DND-41 (cell line): ENCODE results near the gene DDX1.

ENCODE experiments used
- EZH2 ChIP-seq: IDR thresholded peaks from 3 replicates; pipeline ENCODE4 v1.6.1; 2012; ENCODE audit warnings: borderline replicate concordance, low read depth, mild to moderate bottlenecking, moderate library complexity, low read length, inconsistent platforms; ENCODE audit not compliant: severe bottlenecking
- TF ChIP-seq, protein P1 (sequence below): IDR thresholded peaks from 2 replicates; pipeline ENCODE4 v1.5.1; 2012; ENCODE audit warnings: borderline replicate concordance, low read length, moderate library complexity, mild to moderate bottlenecking; ENCODE audit not compliant: poor library complexity, severe bottlenecking; ENCODE audit errors: extremely low read depth

DNA sequence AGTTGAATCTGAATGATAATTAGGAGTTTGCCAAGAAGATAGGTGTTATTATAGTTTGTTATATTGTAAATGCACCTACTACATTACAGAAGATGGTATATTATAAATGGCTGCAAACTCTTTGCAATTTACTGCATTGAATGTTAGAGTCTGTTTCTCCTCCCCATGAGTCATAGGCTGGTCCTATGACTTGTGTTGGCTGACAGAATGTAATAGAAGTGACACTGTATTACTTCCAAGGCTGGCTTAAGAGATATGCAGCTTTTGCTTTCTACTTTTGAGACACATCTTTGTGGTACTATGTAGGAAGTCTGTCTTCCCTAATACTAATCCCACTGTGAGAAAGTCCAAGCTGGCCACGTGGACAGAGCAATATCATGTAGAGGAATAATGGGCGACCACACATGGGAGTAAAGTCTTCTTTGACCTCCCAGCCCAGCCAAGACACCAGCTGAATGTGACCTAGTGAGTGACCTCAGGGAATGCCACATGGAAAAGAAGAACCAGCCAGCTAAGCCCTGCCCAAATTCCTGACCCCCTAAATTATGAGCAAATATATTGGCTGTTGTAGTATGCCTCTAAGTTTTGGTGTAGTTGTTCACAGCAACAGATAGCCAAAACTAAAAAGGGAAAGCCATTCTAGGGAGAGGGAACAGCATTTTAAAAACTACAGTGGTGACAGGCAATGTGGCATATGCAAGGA is 6.8 kb upstream of the DDX1 start:
- TF ChIP-seq, protein P1, sequence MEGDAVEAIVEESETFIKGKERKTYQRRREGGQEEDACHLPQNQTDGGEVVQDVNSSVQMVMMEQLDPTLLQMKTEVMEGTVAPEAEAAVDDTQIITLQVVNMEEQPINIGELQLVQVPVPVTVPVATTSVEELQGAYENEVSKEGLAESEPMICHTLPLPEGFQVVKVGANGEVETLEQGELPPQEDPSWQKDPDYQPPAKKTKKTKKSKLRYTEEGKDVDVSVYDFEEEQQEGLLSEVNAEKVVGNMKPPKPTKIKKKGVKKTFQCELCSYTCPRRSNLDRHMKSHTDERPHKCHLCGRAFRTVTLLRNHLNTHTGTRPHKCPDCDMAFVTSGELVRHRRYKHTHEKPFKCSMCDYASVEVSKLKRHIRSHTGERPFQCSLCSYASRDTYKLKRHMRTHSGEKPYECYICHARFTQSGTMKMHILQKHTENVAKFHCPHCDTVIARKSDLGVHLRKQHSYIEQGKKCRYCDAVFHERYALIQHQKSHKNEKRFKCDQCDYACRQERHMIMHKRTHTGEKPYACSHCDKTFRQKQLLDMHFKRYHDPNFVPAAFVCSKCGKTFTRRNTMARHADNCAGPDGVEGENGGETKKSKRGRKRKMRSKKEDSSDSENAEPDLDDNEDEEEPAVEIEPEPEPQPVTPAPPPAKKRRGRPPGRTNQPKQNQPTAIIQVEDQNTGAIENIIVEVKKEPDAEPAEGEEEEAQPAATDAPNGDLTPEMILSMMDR = no peak
- TF ChIP-seq EZH2 = no peak
